SH-SY5Y (cell line): ENCODE measurements around the gene CDH22.

Experiments
- GATA2 ChIP-seq: IDR thresholded peaks from 2 replicates; pipeline ENCODE4 v1.6.1; 2011; ENCODE audit warnings: mild to moderate bottlenecking, low read depth, low read length
- GATA3 ChIP-seq: IDR thresholded peaks from 2 replicates; pipeline ENCODE4 v1.6.1; 2011; ENCODE audit warnings: low read depth, mild to moderate bottlenecking, low read length, moderate library complexity

DNA sequence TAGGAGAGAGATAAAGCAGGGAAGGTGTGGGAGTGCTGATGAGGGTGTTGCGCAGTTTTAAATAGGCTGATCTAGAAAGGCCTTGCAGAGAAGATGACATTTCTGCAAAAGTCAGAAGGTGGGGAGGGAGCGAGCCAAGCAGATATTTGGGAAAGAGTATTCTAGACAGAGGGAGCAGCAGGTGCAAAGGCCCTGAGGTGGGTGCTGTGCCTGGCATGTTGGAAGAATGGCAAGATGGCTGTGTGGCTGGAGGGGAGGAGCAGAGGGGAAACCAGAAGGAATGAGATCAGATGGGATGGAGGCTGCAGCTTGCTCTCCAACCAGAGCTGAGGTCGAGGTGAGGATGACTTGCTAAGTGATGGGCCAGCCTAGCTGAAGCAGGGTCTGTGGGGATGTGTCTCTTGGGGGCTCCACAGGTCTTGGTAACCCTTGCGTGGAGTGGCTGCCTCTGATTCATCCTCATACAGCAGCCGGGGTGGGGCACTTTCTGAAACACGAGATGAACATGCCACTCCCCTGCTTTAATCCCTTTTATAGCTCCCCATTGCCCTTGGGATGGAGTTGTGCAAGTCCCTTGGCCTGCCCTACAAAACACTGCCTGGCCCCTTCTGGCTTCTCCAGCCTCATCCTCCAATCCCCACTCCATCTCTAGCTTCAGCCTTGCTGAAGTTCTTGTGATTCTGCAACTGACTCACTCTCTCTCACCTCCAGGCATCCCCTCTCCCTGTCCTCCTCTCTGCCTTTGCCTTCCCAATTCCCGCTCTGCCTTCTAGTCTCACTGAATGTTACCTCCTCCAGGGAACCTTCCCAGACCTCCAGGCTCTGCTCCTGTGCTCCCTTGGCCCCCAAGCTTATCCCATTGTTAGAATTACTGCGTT lies 94.1 kb downstream of the CDH22 start:
- TF ChIP-seq GATA3 (no peak), GATA2 (no peak)
